GM19099 (cell line): ENCODE results near the gene CLCA2.
A peak's percentile ranks its signal among the peaks of the same experiment; 100 is the strongest.

Experiments used
- POLR2A ChIP-seq: IDR thresholded peaks from 3 replicates; pipeline ENCODE4 v1.6.1; 2011; ENCODE audit warnings: low read depth; ENCODE audit not compliant: insufficient read length; ENCODE audit errors: extremely low read depth

Gene CLCA2

GRCh38 chr1:86423873-86424272 lies at the start of gene CLCA2:
TSS of gene CLCA2 (plus strand) at chr1:86424171. CDS start at chr1:86424248, 77 bp downstream.
- TF ChIP-seq POLR2A = no peak

DNA sequence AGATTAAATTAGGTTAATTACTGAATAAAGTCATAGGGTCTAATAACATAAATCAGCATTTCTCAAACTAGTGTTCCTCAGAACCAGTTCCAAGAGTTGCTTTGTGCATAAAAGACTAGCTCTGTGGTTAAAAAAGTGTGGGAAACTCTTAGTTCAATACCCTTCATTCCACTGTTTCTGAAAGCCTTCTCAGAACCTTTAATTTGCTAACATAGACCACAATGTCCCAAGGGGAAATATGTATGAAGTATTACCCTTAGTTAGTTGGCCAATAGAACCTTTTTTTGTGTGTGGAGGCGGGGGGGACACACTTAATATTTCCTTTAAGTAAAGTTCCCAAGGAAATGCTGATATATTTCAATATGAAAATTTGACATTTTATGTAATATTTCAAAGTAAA lies 48.3 kb upstream of the CLCA2 start:
- TF ChIP-seq POLR2A = no peak

DNA sequence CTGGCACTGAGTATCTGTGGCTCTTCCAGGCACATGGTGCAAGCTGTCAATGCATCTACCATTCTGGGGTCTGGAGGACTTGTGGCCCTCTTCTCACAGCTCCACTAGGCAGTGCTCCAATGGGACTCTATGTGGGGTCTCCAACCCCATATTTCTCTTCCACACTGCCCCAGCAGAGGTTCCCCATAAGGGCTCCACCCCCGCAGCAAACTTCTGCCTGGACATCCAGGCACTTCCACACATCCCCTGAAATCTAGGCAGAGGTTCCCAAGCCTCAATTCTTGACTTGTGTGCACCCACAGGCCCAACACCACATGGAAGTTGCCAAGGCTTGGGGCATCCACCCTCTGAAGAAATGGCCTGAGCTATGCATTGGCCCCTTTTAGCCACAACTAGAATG lies 46.6 kb upstream of the CLCA2 start:
- TF ChIP-seq POLR2A = no peak

- no peak for TF ChIP-seq POLR2A
These were observed 45.2 kb upstream of the CLCA2 start for GRCh38 chr1:86378813-86379212.

DNA sequence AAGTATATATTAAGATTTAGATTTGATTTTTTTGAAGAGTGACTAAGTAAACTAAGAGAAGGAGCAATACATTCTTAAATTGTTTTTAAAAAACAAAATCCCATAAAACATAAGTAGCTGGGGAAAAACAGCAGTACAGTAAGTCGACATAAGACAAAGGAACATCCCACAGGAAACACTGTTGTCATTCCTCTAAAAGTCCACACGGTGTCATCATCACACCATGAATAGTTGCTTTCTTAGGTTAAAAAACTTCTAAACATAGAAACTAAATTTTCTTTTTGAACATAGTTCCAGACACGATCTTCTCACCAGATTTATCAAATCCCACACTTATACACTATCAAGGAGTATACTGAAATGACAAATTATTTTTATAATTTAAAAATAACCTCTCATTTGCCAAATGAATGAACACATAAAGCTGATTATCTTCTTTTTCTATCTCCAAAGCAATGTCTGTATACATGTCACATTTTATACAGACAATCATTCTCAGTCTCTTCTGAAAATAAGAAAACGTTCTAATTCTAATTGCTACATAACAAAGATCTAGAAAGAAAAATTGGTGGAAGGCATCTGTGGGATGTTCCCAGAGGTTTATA lies 43.6 kb upstream of the CLCA2 start:
- TF ChIP-seq POLR2A = no peak

GRCh38 chr1:86381223-86381622 lies 42.7 kb upstream of the CLCA2 start:
- no peak for TF ChIP-seq POLR2A

- no peak for TF ChIP-seq POLR2A
These were observed 41.1 kb upstream of the CLCA2 start for GRCh38 chr1:86382878-86383277.

DNA sequence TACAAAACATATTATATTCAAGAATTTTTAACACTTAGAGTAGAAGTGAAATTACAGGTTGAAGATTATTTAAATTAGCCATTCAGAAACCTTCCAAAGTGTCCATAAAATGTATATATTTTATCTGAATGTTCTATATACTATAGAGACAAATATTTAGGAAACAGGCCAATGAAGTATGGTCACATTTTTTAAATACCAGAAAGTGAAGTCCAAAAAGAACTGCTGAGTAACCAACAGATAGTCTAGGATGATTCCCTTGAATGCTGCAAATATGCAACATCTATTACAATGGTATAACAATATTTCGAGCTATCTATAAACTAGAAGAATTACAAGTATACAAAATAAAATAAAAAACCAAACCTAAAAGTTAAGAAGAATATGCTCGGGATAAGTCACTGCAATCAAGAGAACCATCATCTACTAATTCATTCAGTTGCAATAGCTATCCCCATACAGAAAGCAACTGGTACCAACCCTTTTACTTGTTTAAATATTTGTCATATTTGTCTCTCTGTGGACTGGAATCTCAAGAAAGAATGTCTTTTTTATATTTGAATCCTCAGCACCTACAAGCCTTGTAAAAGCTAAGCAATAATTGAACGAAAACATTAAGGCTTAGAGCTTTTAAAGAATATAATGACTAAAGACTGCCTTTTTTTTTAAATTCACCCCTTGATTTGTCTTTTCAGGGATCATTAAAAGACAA lies 35.9 kb upstream of the CLCA2 start:
- no peak for TF ChIP-seq POLR2A

- TF ChIP-seq POLR2A = no peak
These were observed 35.2 kb upstream of the CLCA2 start for GRCh38 chr1:86388777-86389176.

DNA sequence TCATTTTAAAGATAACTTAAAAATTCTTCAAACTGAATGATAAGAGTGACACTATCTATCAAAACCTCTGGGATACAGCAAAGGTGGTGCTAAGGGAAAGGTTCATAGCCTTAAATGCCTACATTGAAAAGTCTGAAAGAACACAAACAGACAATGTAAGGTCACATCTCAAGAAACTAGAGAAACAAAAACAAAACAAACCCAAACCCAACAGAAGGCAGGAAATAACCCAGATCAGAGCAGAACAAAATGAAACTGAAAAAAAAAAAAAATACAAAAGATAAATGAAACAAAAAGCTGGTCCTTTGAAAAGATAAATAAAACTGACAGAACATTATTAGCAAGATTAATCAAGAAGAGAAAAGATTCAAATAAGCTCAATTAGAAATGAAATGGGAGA lies 34.7 kb upstream of the CLCA2 start:
- no peak for TF ChIP-seq POLR2A

DNA sequence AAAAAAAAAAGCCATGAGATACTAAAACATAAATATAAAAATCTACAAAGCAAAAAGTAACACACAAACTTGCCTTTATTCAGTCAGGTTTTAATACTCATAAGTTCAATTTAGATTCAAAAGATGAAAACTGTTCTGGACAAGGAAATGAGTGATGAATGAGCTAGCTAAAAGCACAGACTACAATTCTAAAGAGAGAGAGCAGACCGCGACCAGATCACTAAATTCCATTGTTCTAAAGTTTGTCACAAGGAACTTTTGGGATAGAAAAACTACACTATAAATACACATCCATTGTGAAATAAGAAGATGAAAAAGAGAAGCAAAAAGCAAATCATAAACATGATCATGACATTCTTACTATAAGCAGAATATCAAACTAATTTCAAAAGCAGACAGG lies 29.6 kb upstream of the CLCA2 start:
- TF ChIP-seq POLR2A = no peak

DNA sequence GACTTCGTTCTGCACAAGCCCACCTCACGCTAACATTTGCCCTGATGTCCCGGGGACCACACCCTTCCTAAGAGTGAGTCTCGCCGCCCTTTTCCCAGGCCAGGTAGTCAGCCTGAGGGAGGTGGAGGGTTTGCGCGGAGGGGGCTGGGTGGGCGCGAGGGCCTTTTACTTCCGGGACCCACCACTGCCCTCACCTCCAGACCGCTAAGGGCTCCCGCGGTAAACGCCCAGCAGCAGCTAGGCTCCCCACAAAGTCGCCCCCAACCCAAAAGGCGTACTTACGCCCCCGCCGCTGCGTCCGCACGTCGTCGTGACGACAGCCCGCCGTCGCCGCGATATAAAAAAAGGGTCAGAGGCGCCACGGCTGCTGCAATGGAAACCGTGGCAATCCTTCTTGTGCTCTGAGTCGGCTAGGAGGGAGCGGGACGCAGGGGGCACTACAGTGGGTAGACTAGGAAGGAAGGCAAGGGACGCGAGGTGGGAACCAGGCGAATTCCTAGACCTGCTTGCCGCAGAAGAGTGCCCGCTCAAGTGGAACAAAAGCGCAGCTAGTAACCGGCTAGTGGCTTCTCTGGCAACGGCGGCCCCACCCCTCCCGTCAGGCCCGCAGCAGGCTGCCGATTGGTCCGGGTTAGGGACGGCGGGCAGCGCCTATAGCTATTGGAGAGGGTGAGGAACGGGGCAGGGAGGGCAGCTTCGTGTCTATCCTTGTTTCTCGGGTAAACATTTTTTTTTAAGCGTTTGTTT lies 28.0 kb upstream of the CLCA2 start, which contains the start of gene ODF2L:
Gene ODF2L, minus strand, starts transcription at position 573 of the 747 bp plus-strand sequence. CDS start 9,296 bp downstream, outside the sequence.
- TF ChIP-seq POLR2A = peak; percentile 32

- no peak for TF ChIP-seq POLR2A
These were observed 27.5 kb upstream of the CLCA2 start for GRCh38 chr1:86396498-86396890.

GRCh38 chr1:86409416-86410021 lies 14.5 kb upstream of the CLCA2 start:
- TF ChIP-seq POLR2A = no peak

DNA sequence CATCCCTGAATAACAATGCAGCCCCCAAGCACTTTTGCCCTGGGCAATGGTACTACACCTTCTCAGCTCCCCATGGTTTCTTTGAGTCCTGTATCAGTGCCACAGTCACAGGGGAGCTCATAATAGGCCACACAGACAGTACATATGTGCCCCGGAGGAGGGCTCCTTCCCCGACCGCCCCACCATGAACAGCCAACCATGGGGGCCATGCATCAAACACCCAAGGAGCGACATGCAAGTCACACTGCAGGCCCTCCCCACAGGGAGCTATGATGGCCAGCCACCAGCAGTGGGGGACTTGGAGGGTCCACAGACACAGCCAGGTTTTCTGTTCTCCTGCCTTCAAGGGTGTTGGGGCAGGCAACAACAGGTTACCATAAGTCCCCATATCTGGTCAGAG lies 13.1 kb upstream of the CLCA2 start:
- no peak for TF ChIP-seq POLR2A
